IMR-90 (cell line): ENCODE results near the gene KRTAP10-10. TPM values are rescaled to one million over a fixed set of nuclear protein-coding genes. Genes with fewer than 3 reads are reported as not detected.

Source experiments
- ATAC-seq: fragments of 200-7000 bp; cut with Tn5 transposase; 2 replicates; pipeline ENCODE4 v1.9.1; 2020; ENCODE audit warnings: low read depth, mild to moderate bottlenecking, moderate library complexity
- BruUV-seq: library from RNA; stranded (reverse); fragments of 400-500 nt; replicated peaks from 2 replicates; lab custom pipeline; 2021; lab: Mats Ljungman, UMichigan
- CTCF ChIA-PET: fragments of 300-600 bp; formaldehyde crosslinking; extraction: SDS; loops from one replicate; lab custom pipeline; 2021; ENCODE audit warnings: antibody characterized with exemption; lab: Yijun Ruan, JAX
- POLR2A ChIA-PET: fragments of 300-600 bp; sonication (Branson Sonifier 250); formaldehyde crosslinking; loops from one replicate; lab custom pipeline; 2022; ENCODE audit warnings: antibody characterized with exemption; ENCODE audit not compliant: unreplicated experiment; lab: Charles Lee
- DNase-seq: peaks from one replicate; pipeline ENCODE4 v3.0.0; 2013
- H2AFZ ChIP-seq: replicated peaks from 2 replicates; pipeline ENCODE3; 2013; ENCODE audit warnings: low read length, mild to moderate bottlenecking; ENCODE audit not compliant: poor library complexity
- H2AK5ac ChIP-seq: 2 replicates; pipeline ENCODE4 v1.6.1; 2013; ENCODE audit warnings: low read depth, low read length, inconsistent platforms
- H2AK9ac ChIP-seq: replicated peaks from 2 replicates; pipeline ENCODE3; 2013; ENCODE audit warnings: mild to moderate bottlenecking, low read depth, low read length, moderate library complexity; ENCODE audit not compliant: poor library complexity
- H2BK120ac ChIP-seq: 2 replicates; pipeline ENCODE4 v1.6.1; 2013; ENCODE audit warnings: low read depth, low read length, inconsistent platforms
- H2BK15ac ChIP-seq: 3 replicates; pipeline ENCODE4 v1.6.1; 2013; ENCODE audit warnings: low read depth, low read length, inconsistent platforms
- H2BK20ac ChIP-seq: 2 replicates; pipeline ENCODE4 v1.6.1; 2013; ENCODE audit warnings: low read depth, mild to moderate bottlenecking, inconsistent platforms, low read length, moderate library complexity
- H2BK5ac ChIP-seq: 2 replicates; pipeline ENCODE4 v1.6.1; 2013; ENCODE audit warnings: mild to moderate bottlenecking, low read depth, low read length, inconsistent platforms; ENCODE audit not compliant: poor library complexity, severe bottlenecking
- H3K14ac ChIP-seq: replicated peaks from 2 replicates; pipeline ENCODE4 v1.6.1; 2013; ENCODE audit warnings: low read depth, low read length, inconsistent platforms
- H3K18ac ChIP-seq: 2 replicates; pipeline ENCODE4 v1.6.1; 2013; ENCODE audit warnings: low read depth, low read length, control low read depth
- H3K23ac ChIP-seq: 2 replicates; pipeline ENCODE4 v1.6.1; 2013; ENCODE audit warnings: low read depth, low read length, inconsistent platforms
- H3K27ac ChIP-seq: 2 replicates; pipeline ENCODE4 v1.5.1; 2013; ENCODE audit warnings: mild to moderate bottlenecking, control low read depth, low read length; ENCODE audit not compliant: insufficient read depth
- H3K27me3 ChIP-seq: 2 replicates; pipeline ENCODE4 v1.6.1; 2013; ENCODE audit warnings: low read length; ENCODE audit not compliant: control insufficient read depth, insufficient read depth
- H3K36me3 ChIP-seq: 2 replicates; pipeline ENCODE4 v1.6.1; 2013; ENCODE audit warnings: low read length, mixed read lengths; ENCODE audit not compliant: control insufficient read depth, insufficient read depth
- H3K4ac ChIP-seq: 2 replicates; pipeline ENCODE4 v1.6.1; 2013; ENCODE audit warnings: low read depth, low read length, inconsistent platforms
- H3K4me1 ChIP-seq: 2 replicates; pipeline ENCODE4 v1.6.1; 2013; ENCODE audit warnings: low read length, mixed read lengths; ENCODE audit not compliant: control insufficient read depth, insufficient read depth
- H3K4me2 ChIP-seq: 2 replicates; pipeline ENCODE4 v1.6.1; 2013; ENCODE audit warnings: low read depth, mild to moderate bottlenecking, control low read depth, low read length, moderate library complexity
- H3K4me3 ChIP-seq: 2 replicates; pipeline ENCODE4 v1.5.1; 2013; ENCODE audit warnings: low read depth, mild to moderate bottlenecking, control low read depth, low read length, moderate library complexity; ENCODE audit not compliant: insufficient read depth
- H3K56ac ChIP-seq: 2 replicates; pipeline ENCODE4 v1.6.1; 2013; ENCODE audit warnings: low read length, inconsistent platforms; ENCODE audit not compliant: insufficient read depth; ENCODE audit errors: extremely low read depth
- H3K79me1 ChIP-seq, 2 experiments: 2 replicates each; pipeline ENCODE4 v1.6.1; 2013; ENCODE audit warnings: low read length in 2 of 2, inconsistent platforms in 1 of 2, low read depth in 1 of 2
- H3K9ac ChIP-seq: 2 replicates; pipeline ENCODE4 v1.6.1; 2013; ENCODE audit warnings: low read depth, low read length, control low read depth
- H3K9me1 ChIP-seq: 2 replicates; pipeline ENCODE4 v1.6.1; 2013; ENCODE audit warnings: low read length, inconsistent platforms; ENCODE audit not compliant: insufficient read depth
- H3K9me3 ChIP-seq: 2 replicates; pipeline ENCODE4 v1.6.1; 2013; ENCODE audit warnings: low read length; ENCODE audit not compliant: control insufficient read depth, insufficient read depth
- H4K20me1 ChIP-seq: 2 replicates; pipeline ENCODE4 v1.6.1; 2013; ENCODE audit warnings: low read length, inconsistent platforms; ENCODE audit not compliant: insufficient read depth
- H4K5ac ChIP-seq: 2 replicates; pipeline ENCODE4 v1.6.1; 2013; ENCODE audit warnings: mild to moderate bottlenecking, low read depth, low read length, control low read depth
- H4K8ac ChIP-seq, 2 experiments: 2 replicates each; pipeline ENCODE4 v1.6.1; 2013; ENCODE audit warnings: low read depth in 2 of 2, low read length in 2 of 2, control low read depth in 1 of 2, inconsistent platforms in 1 of 2
- H4K91ac ChIP-seq: 2 replicates; pipeline ENCODE4 v1.6.1; 2013; ENCODE audit warnings: low read depth, low read length, inconsistent platforms; ENCODE audit not compliant: insufficient read depth
- MAFK ChIP-seq: IDR thresholded peaks from 2 replicates; pipeline ENCODE4 v1.6.1; 2012; ENCODE audit warnings: low read depth, low read length, improper control_type of control experiment
- MXI1 ChIP-seq: IDR thresholded peaks from 2 replicates; pipeline ENCODE4 v1.6.1; 2012; ENCODE audit warnings: low read depth, mild to moderate bottlenecking, low read length, moderate library complexity, borderline replicate concordance
- POLR2A ChIP-seq: IDR thresholded peaks from 2 replicates; pipeline ENCODE4 v1.6.1; 2012; ENCODE audit warnings: mild to moderate bottlenecking, low read depth, low read length
- RAD21 ChIP-seq: IDR thresholded peaks from 2 replicates; pipeline ENCODE4 v1.6.1; 2012; ENCODE audit warnings: low read length, improper control_type of control experiment
- RFX5 ChIP-seq: IDR thresholded peaks from 2 replicates; pipeline ENCODE4 v1.8.0; 2012; ENCODE audit warnings: low read depth, mild to moderate bottlenecking, low read length, moderate library complexity
- WGBS, 2 experiments: methylation state at CpG; one replicate each; pipeline versions ENCODE4 v1.1.5 to v1.1.7; 2013; ENCODE audit warnings: missing lambda C conversion rate in 2 of 2; ENCODE audit not compliant: insufficient read length in 1 of 2; ENCODE audit errors: extremely low coverage in 2 of 2; 5-methylcytosine and 5-hydroxymethylcytosine counted together
- dilution Hi-C: fragments of 300-500 bp; cut with HindIII; formaldehyde crosslinking; loops from one replicate; pipeline ENCODE4 v1.14.3; 2018; ENCODE audit warnings: low sequenced_read_pairs; ENCODE audit not compliant: unreplicated experiment
- in situ Hi-C: fragments of 300-500 bp; cut with MboI; formaldehyde crosslinking; loops from 3 replicates; pipeline ENCODE4 v1.14.3; 2019; ENCODE audit warnings: low sequenced_read_pairs, inconsistent platforms, mixed read lengths
- intact Hi-C: fragments of 100-400 bp; cut with micrococcal nuclease; formaldehyde crosslinking; loops from 2 replicates; pipeline ENCODE4 v1.10.0; 2022
- polyA plus RNA-seq, 3 experiments: library from polyadenylated mRNA; depleted of rRNA; stranded (reverse); fragments of >200 nt; gene quantifications; 2 replicates each; pipeline ENCODE4 v1.2.3, GENCODE V29; 2012; ENCODE audit warnings: low replicate concordance in 1 of 3
- total RNA-seq: library from RNA; depleted of rRNA; stranded (reverse); fragments of >200 nt; gene quantifications from 2 replicates; pipeline ENCODE4 v1.2.3, GENCODE V29; 2012
- TF ChIP-seq, protein P1 (sequence below): conservative IDR thresholded peaks from 2 replicates; pipeline ENCODE4 v1.5.1; 2012; ENCODE audit warnings: mild to moderate bottlenecking, low read depth, low read length, improper control_type of control experiment
- TF ChIP-seq, protein P2 (sequence below): fragments of 150-350 bp; IDR thresholded peaks from 2 replicates; pipeline ENCODE4 v1.6.1; 2017; ENCODE audit warnings: mild to moderate bottlenecking, antibody characterized with exemption, low read length, low read depth

KRTAP10-10 gene
- total and polyA plus RNA-seq, 2 of the 4 experiments (the other 2 are of a cell fraction): not detected

DNA sequence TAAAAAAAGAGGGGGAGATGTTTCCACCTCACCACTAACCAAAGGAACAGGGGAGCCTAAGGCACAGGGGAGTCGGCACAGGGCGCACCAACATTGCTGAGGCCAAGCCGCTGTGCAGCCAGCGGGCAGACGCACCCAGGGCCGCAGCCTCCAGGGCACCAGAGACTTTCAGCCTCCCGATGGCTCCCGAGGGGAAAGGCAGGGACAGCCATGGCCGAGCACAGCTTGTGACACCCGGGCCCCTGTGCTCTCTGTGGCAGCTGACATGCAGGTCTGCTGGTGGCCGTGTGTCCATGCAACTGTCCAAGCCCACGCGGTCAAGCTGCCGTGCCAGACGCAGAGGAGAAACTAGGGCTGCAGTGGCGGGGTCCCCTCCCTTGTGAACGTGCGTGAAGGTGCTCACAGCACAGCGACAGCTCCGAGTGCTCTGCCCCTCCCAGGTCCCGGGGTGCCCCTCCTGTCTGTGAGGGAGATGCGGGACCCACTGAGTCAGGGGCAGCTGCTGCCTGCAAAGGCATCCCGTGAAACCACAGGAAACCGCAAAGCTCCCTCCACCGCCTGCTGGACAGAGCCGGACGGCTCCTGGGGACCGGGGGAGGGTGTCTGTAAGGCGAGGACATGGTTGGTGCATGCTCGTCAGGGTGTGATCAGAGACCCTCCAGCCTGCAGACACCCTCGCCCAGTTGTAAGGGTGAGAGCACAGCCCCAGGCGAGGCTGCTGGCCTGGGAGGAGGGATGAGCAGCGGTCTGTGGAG, 11.6 kb downstream of the KRTAP10-10 start:
- no peak overlapping the region for H3K23ac ChIP-seq
- no peak for ATAC-seq
- no peak for DNase-seq
- TF ChIP-seq RAD21: no peak
- TF ChIP-seq, protein P1, sequence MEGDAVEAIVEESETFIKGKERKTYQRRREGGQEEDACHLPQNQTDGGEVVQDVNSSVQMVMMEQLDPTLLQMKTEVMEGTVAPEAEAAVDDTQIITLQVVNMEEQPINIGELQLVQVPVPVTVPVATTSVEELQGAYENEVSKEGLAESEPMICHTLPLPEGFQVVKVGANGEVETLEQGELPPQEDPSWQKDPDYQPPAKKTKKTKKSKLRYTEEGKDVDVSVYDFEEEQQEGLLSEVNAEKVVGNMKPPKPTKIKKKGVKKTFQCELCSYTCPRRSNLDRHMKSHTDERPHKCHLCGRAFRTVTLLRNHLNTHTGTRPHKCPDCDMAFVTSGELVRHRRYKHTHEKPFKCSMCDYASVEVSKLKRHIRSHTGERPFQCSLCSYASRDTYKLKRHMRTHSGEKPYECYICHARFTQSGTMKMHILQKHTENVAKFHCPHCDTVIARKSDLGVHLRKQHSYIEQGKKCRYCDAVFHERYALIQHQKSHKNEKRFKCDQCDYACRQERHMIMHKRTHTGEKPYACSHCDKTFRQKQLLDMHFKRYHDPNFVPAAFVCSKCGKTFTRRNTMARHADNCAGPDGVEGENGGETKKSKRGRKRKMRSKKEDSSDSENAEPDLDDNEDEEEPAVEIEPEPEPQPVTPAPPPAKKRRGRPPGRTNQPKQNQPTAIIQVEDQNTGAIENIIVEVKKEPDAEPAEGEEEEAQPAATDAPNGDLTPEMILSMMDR: no peak
- TF ChIP-seq, protein P2, sequence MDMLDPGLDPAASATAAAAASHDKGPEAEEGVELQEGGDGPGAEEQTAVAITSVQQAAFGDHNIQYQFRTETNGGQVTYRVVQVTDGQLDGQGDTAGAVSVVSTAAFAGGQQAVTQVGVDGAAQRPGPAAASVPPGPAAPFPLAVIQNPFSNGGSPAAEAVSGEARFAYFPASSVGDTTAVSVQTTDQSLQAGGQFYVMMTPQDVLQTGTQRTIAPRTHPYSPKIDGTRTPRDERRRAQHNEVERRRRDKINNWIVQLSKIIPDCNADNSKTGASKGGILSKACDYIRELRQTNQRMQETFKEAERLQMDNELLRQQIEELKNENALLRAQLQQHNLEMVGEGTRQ: no peak
- no peak for TF ChIP-seq POLR2A
- no peak for TF ChIP-seq MAFK
- TF ChIP-seq MXI1: no peak
- TF ChIP-seq RFX5: no peak
- no peaks in the 10 kb centered on the region for H3K36me3 ChIP-seq
- intact Hi-C loops (no loop called here), dilution Hi-C loops (no loop called here), in situ Hi-C loops (no loop called here)
- no peak overlapping the region for H3K56ac ChIP-seq
- no peaks in the 10 kb centered on the region for H4K20me1 ChIP-seq
- no peak overlapping the region for H2BK20ac ChIP-seq
- no peak overlapping the region for H3K14ac ChIP-seq
- H2BK120ac ChIP-seq: no peak overlapping the region
- H2AK9ac ChIP-seq: no peak overlapping the region
- no peaks in the 10 kb centered on the region for H3K4me1 ChIP-seq
- H3K9me1 ChIP-seq: no peaks in the 10 kb centered on the region
- CTCF ChIA-PET: no interaction called here
- no peak overlapping the region for H4K5ac ChIP-seq
- no peaks in the 10 kb centered on the region for H3K79me1 ChIP-seq
- no peak overlapping the region for H3K4me2 ChIP-seq
- no peak overlapping the region for H3K18ac ChIP-seq
- no peaks in the 10 kb centered on the region; the same call in 1 of the 2 replicates for H3K27me3 ChIP-seq
- no peak overlapping the region for H3K9ac ChIP-seq
- H4K8ac ChIP-seq: no peak overlapping the region
- 64% methylated on average over 19 of the region's 33 CpGs; no CpG with 5 or more reads in 1 of the 2 experiments for WGBS, 2 experiments
- BruUV-seq: no TSS peak
- no peak overlapping the region for H3K27ac ChIP-seq
- H2AK5ac ChIP-seq: no peak overlapping the region
- H4K91ac ChIP-seq: no peak overlapping the region
- peaks cover 4% of the 10 kb centered on the region for H3K9me3 ChIP-seq
- H3K4me3 ChIP-seq: no peak overlapping the region
- peak overlapping the region; percentile 14 for H2AFZ ChIP-seq
- no peak overlapping the region for H2BK5ac ChIP-seq
- H3K4ac ChIP-seq: no peak overlapping the region
- no peak overlapping the region for H2BK15ac ChIP-seq
- POLR2A ChIA-PET: no interaction called here
